HG03135 (cell line): ENCODE data around the gene ERCC8.
A peak's percentile ranks its signal among the peaks of the same experiment; 100 is the strongest.
"Not testable (repeated sequence)": the region's sequence is repeated elsewhere in the genome, so short reads cannot be mapped to it uniquely, and the experiment has no call there.

ENCODE experiments used
- ATAC-seq: cut with Tn5 transposase; IDR thresholded peaks from one replicate; pipeline ENCODE4 v1.9.1; 2021; ENCODE audit warnings: mild to moderate bottlenecking, moderate library complexity; ENCODE audit not compliant: unreplicated experiment

ERCC8 gene

GRCh38 chr5:60918466-60918865 lies 26.4 kb downstream of the ERCC8 start:
- no peak for ATAC-seq

- ATAC-seq = no peak
These were observed 28.2 kb downstream of the ERCC8 start for GRCh38 chr5:60916646-60917045.

GRCh38 chr5:60903356-60903755 lies 41.5 kb downstream of the ERCC8 start:
- ATAC-seq = no peak

- no peak for ATAC-seq
These were observed 47.9 kb downstream of the ERCC8 start for GRCh38 chr5:60896991-60897390.

GRCh38 chr5:60893521-60893920 lies 51.3 kb downstream of the ERCC8 start:
- ATAC-seq = no peak

- ATAC-seq = no peak
These were observed 53.2 kb downstream of the ERCC8 start for GRCh38 chr5:60891667-60892066.

GRCh38 chr5:60888359-60889061 lies 56.4 kb downstream of the ERCC8 start:
- ATAC-seq = no peak

GRCh38 chr5:60887746-60888145 lies 57.1 kb downstream of the ERCC8 start:
- ATAC-seq = no peak

GRCh38 chr5:60887096-60887495 lies 57.8 kb downstream of the ERCC8 start:
- ATAC-seq = no peak

- no peak for ATAC-seq
These were observed 58.7 kb downstream of the ERCC8 start for GRCh38 chr5:60886158-60886557.

GRCh38 chr5:60883229-60883628 lies 61.6 kb downstream of the ERCC8 start:
- no peak for ATAC-seq

GRCh38 chr5:60872892-60873291 lies 72.0 kb downstream of the ERCC8 start:
- ATAC-seq = no peak

- no peak for ATAC-seq
These were observed 74.0 kb downstream of the ERCC8 start for GRCh38 chr5:60870857-60871256.

GRCh38 chr5:60860572-60860971 lies 84.3 kb downstream of the ERCC8 start:
- not testable (repeated sequence) for ATAC-seq

- ATAC-seq = no peak
These were observed 88.8 kb downstream of the ERCC8 start for GRCh38 chr5:60856066-60856465.

- ATAC-seq = no peak
These were observed 91.9 kb downstream of the ERCC8 start for GRCh38 chr5:60852940-60853339.

GRCh38 chr5:60852317-60852716 lies 92.6 kb downstream of the ERCC8 start:
- no peak for ATAC-seq

GRCh38 chr5:60851626-60852025 lies 93.2 kb downstream of the ERCC8 start:
- ATAC-seq = no peak

- no peak for ATAC-seq
These were observed 98.6 kb downstream of the ERCC8 start for GRCh38 chr5:60846298-60846697.

- peak; percentile 89 for ATAC-seq
These were observed 100.6 kb downstream of the ERCC8 start, which contains the start of gene ELOVL7 for GRCh38 chr5:60843936-60844905. ELOVL7 (minus strand) TSS chr5:60844269; CDS start chr5:60787397, 56,872 bp downstream.

- ATAC-seq = peak; percentile 26
These were observed 101.4 kb downstream of the ERCC8 start for GRCh38 chr5:60843386-60843935.
